GM23338 (cell line): ENCODE results near the gene SCNN1A. TPM values are rescaled to one million over a fixed set of nuclear protein-coding genes. Genes with fewer than 3 reads are reported as not detected.
"Not testable (repeated sequence)": the region's sequence is repeated elsewhere in the genome, so short reads cannot be mapped to it uniquely, and the experiment has no call there.

Experiments
- ATAC-seq: fragments of 200-7000 bp; cut with Tn5 transposase; 3 replicates; pipeline ENCODE4 v1.9.1; 2020
- DNase-seq: peaks from one replicate; pipeline ENCODE4 v3.0.0-alpha.2; 2015; ENCODE audit warnings: low spot score
- H2AFZ ChIP-seq: fragments of 200-600 bp; sonication (generic); 2 replicates; pipeline ENCODE4 v1.8.0; 2016; ENCODE audit warnings: antibody characterized with exemption, mild to moderate bottlenecking, moderate library complexity
- H3F3A ChIP-seq: fragments of 200-600 bp; sonication (generic); replicated peaks from 2 replicates; pipeline ENCODE4 v1.8.0; 2017; ENCODE audit warnings: antibody characterized with exemption, mixed run types, low read depth
- H3K27ac ChIP-seq: fragments of 200-600 bp; sonication (generic); 2 replicates; pipeline ENCODE4 v1.6.1; 2016; ENCODE audit warnings: low read depth
- H3K27me3 ChIP-seq: fragments of 200-600 bp; sonication (generic); 2 replicates; pipeline ENCODE4 v1.8.0; 2016; ENCODE audit warnings: mild to moderate bottlenecking, mixed run types, moderate library complexity; ENCODE audit not compliant: insufficient read depth
- H3K36me3 ChIP-seq: fragments of 200-600 bp; sonication (generic); 2 replicates; pipeline ENCODE4 v1.8.0; 2016; ENCODE audit warnings: mild to moderate bottlenecking; ENCODE audit not compliant: insufficient read depth
- H3K4me1 ChIP-seq: fragments of 200-600 bp; sonication (generic); 2 replicates; pipeline ENCODE4 v1.8.0; 2016; ENCODE audit warnings: mild to moderate bottlenecking, moderate library complexity; ENCODE audit not compliant: insufficient read depth
- H3K4me2 ChIP-seq: fragments of 200-600 bp; sonication (generic); 2 replicates; pipeline ENCODE4 v1.7.1; 2017; ENCODE audit warnings: mixed run types
- H3K4me3 ChIP-seq: fragments of 200-600 bp; sonication (generic); 2 replicates; pipeline ENCODE4 v1.6.1; 2016; ENCODE audit warnings: mixed run types
- H3K79me2 ChIP-seq: fragments of 200-600 bp; sonication (generic); replicated peaks from 2 replicates; pipeline ENCODE4 v1.8.0; 2017; ENCODE audit warnings: mild to moderate bottlenecking; ENCODE audit not compliant: insufficient read depth
- H3K9me2 ChIP-seq: fragments of 200-600 bp; sonication (generic); 2 replicates; pipeline ENCODE4 v1.8.0; 2017; ENCODE audit not compliant: insufficient read depth
- H4K20me1 ChIP-seq: fragments of 200-600 bp; sonication (generic); replicated peaks from 2 replicates; pipeline ENCODE4 v1.8.0; 2017; ENCODE audit warnings: mild to moderate bottlenecking; ENCODE audit not compliant: insufficient read depth
- H3K27ac Mint-ChIP-seq: 2 replicates; pipeline ENCODE4 v1.8.0; 2020; ENCODE audit warnings: inconsistent platforms, mild to moderate bottlenecking, moderate library complexity, mixed read lengths
- H3K27me3 Mint-ChIP-seq: 3 replicates; pipeline ENCODE4 v1.8.0; 2022; ENCODE audit warnings: low read depth, mild to moderate bottlenecking, moderate library complexity, mixed read lengths, inconsistent platforms; ENCODE audit not compliant: insufficient read depth, poor library complexity
- H3K36me3 Mint-ChIP-seq: 3 replicates; pipeline ENCODE4 v1.8.0; 2021; ENCODE audit warnings: low read depth, mild to moderate bottlenecking, inconsistent platforms, moderate library complexity, mixed read lengths
- H3K4me1 Mint-ChIP-seq: 3 replicates; pipeline ENCODE4 v1.8.0; 2020; ENCODE audit warnings: mild to moderate bottlenecking, inconsistent platforms, mixed read lengths
- H3K4me3 Mint-ChIP-seq: 3 replicates; pipeline ENCODE4 v1.8.0; 2021; ENCODE audit warnings: moderate library complexity, mild to moderate bottlenecking, inconsistent platforms, mixed read lengths
- H3K9me3 Mint-ChIP-seq: 3 replicates; pipeline ENCODE4 v1.8.0; 2020; ENCODE audit warnings: moderate library complexity, mild to moderate bottlenecking, inconsistent platforms, mixed read lengths
- CREB1 ChIP-seq: fragments of 250-450 bp; sonication (Bioruptor Pico); IDR thresholded peaks from 2 replicates; pipeline ENCODE4 v1.5.0; 2020; ENCODE audit warnings: low read depth, mild to moderate bottlenecking, moderate library complexity
- ETS1 ChIP-seq: IDR thresholded peaks from 2 replicates; pipeline ENCODE4 v1.6.1; 2016; ENCODE audit warnings: antibody characterized with exemption
- EZH2phosphoT487 ChIP-seq: fragments of 200-600 bp; sonication (generic); IDR thresholded peaks from one replicate; pipeline ENCODE4 v1.8.1; 2018; ENCODE audit warnings: antibody characterized with exemption; ENCODE audit not compliant: unreplicated experiment
- JUNB ChIP-seq: IDR thresholded peaks from one replicate; pipeline ENCODE4 v1.6.1; 2016; ENCODE audit warnings: antibody characterized with exemption; ENCODE audit not compliant: unreplicated experiment
- NANOG ChIP-seq: IDR thresholded peaks from 2 replicates; pipeline ENCODE4 v1.6.1; 2016; ENCODE audit warnings: antibody characterized with exemption, borderline replicate concordance
- ZNF331 ChIP-seq: fragments of 250-450 bp; sonication (Bioruptor Pico); IDR thresholded peaks from 2 replicates; pipeline ENCODE4 v1.5.0; 2020; ENCODE audit warnings: low read depth, mild to moderate bottlenecking, moderate library complexity
- ZNF462 ChIP-seq: fragments of 250-450 bp; sonication (Bioruptor Pico); IDR thresholded peaks from 2 replicates; pipeline ENCODE4 v1.5.0; 2020; ENCODE audit warnings: mild to moderate bottlenecking, moderate library complexity
- polyA plus RNA-seq: library from polyadenylated mRNA; unstranded; fragments of >200 nt; fragmentation: Nextera tagmentation; extraction: Ambion mirVana; gene quantifications from 2 replicates; pipeline ENCODE4 v1.2.1, GENCODE V29; 2016
- total RNA-seq: library from RNA; depleted of rRNA; stranded (reverse); fragments of >200 nt; shearing (Covaris generic); gene quantifications from 2 replicates; pipeline ENCODE4 v1.2.3, GENCODE V29; 2014

SCNN1A gene
- total and polyA plus RNA-seq, 2 experiments from 2014 or later: 37.1 to 125 TPM

GRCh38 chr12:6345319-6346091 is 29.9 kb downstream of the SCNN1A start (continued):
- TF ChIP-seq ETS1 (no peak), ZNF331 (no peak), CREB1 (CRISPR knock-in tag) (no peak), EZH2phosphoT487 (no peak), JUNB (no peak), NANOG (no peak)

GRCh38 chr12:6344101-6344660 is 31.2 kb downstream of the SCNN1A start:
- not testable (repeated sequence) for H4K20me1 ChIP-seq, H3K9me3 Mint-ChIP-seq, H3K4me2 ChIP-seq, H3K4me3 ChIP-seq, H3K36me3 ChIP-seq, DNase-seq, H3K27me3 ChIP-seq, ATAC-seq, H3K27ac Mint-ChIP-seq, H3F3A ChIP-seq, H3K4me3 Mint-ChIP-seq, H2AFZ ChIP-seq, H3K27ac ChIP-seq, H3K27me3 Mint-ChIP-seq, H3K9me2 ChIP-seq
- Mint-ChIP-seq H3K4me1 (peaks cover 18% of the 10 kb centered on the region), H3K36me3 (peaks cover 26% of the 10 kb centered on the region)
- Histone ChIP-seq H3K4me1 (peaks cover 38% of the 10 kb centered on the region), H3K79me2 (peaks cover 27% of the 10 kb centered on the region)

- 0 out of 2 replicates have a peak overlapping the region, but pooled peaks have one; percentile 62 for H3K4me2 ChIP-seq
- Mint-ChIP-seq H3K36me3 (peaks cover 20% of the 10 kb centered on the region), H3K4me1 (peaks cover 18% of the 10 kb centered on the region), H3K4me3 (no peak overlapping the region; the same call in 2 of the 3 replicates), H3K9me3 (no peaks in the 10 kb centered on the region), H3K27me3 (peaks cover 5% of the 10 kb centered on the region), H3K27ac (no peak overlapping the region)
- DNase-seq: no peak
- H4K20me1 ChIP-seq: 0 out of 2 replicates have a peak, but pooled peaks cover 3% of the 10 kb centered on the region
- H3K4me1 ChIP-seq: peaks cover 45% of the 10 kb centered on the region
- peak; percentile 2; the same call in 2 of the 3 replicates for ATAC-seq
- H3K27ac ChIP-seq: no peak overlapping the region
- H2AFZ ChIP-seq: no peak overlapping the region
- no peaks in the 10 kb centered on the region; the same call in 1 of the 2 replicates for H3K36me3 ChIP-seq
- H3K4me3 ChIP-seq: no peak overlapping the region
- peak; percentile 48; the same call in 1 of the 2 replicates for TF ChIP-seq ZNF462 (CRISPR knock-in tag)
- no peak for TF ChIP-seq CREB1 (CRISPR knock-in tag)
- TF ChIP-seq ETS1: peak; percentile 13; the same call in 1 of the 2 replicates
- peaks cover 34% of the 10 kb centered on the region for H3K79me2 ChIP-seq
- H3F3A ChIP-seq: peaks cover 13% of the 10 kb centered on the region
- peaks cover 4% of the 10 kb centered on the region; the same call in 1 of the 2 replicates for H3K9me2 ChIP-seq
- H3K27me3 ChIP-seq: no peaks in the 10 kb centered on the region
These were observed 31.8 kb downstream of the SCNN1A start for GRCh38 chr12:6343518-6343917.
